HG03108 (cell line): ENCODE results near the gene RAD54L.
"Not testable (repeated sequence)": the region's sequence is repeated elsewhere in the genome, so short reads cannot be mapped to it uniquely, and the experiment has no call there.

Experiments used
- ATAC-seq: cut with Tn5 transposase; IDR thresholded peaks from one replicate; pipeline ENCODE4 v1.9.1; 2021; ENCODE audit warnings: moderate library complexity; ENCODE audit not compliant: unreplicated experiment

RAD54L gene

GRCh38 chr1:46247436-46248121 lies at the start of gene RAD54L:
TSS of gene RAD54L (plus strand) at chr1:46247763. CDS start at chr1:46248406, 643 bp downstream.
- ATAC-seq: peak; percentile 87

- peak; percentile 74 for ATAC-seq
Measured at GRCh38 chr1:46197964-46198811, 49.4 kb upstream of the RAD54L start, which contains the start of gene POMGNT1. TSS of gene POMGNT1 (minus strand) at chr1:46198434. CDS start at chr1:46197821, 613 bp downstream.

GRCh38 chr1:46199233-46199749 lies 48.3 kb upstream of the RAD54L start:
- ATAC-seq: no peak

GRCh38 chr1:46203738-46204405 lies 43.7 kb upstream of the RAD54L start:
- no peak for ATAC-seq

- ATAC-seq: no peak
Measured at GRCh38 chr1:46204406-46204742, 43.2 kb upstream of the RAD54L start.

- ATAC-seq: no peak
Measured at GRCh38 chr1:46205141-46205540, 42.4 kb upstream of the RAD54L start.

- ATAC-seq: no peak
Measured at GRCh38 chr1:46205791-46206190, 41.8 kb upstream of the RAD54L start.

GRCh38 chr1:46206399-46206798 lies 41.2 kb upstream of the RAD54L start:
- ATAC-seq: no peak

- no peak for ATAC-seq
Measured at GRCh38 chr1:46210561-46210960, 37.0 kb upstream of the RAD54L start.

- no peak for ATAC-seq
Measured at GRCh38 chr1:46211051-46211450, 36.5 kb upstream of the RAD54L start.

GRCh38 chr1:46215504-46215903 lies 32.1 kb upstream of the RAD54L start:
- no peak for ATAC-seq

- ATAC-seq: no peak
Measured at GRCh38 chr1:46218443-46218842, 29.1 kb upstream of the RAD54L start.

GRCh38 chr1:46219551-46220520 lies 27.7 kb upstream of the RAD54L start:
- no peak for ATAC-seq

- no peak for ATAC-seq
Measured at GRCh38 chr1:46220808-46221207, 26.8 kb upstream of the RAD54L start.

- ATAC-seq: no peak
Measured at GRCh38 chr1:46221749-46222148, 25.8 kb upstream of the RAD54L start.

- not testable (repeated sequence) for ATAC-seq
Measured at GRCh38 chr1:46223055-46223454, 24.5 kb upstream of the RAD54L start.

- no peak for ATAC-seq
Measured at GRCh38 chr1:46223472-46223943, 24.1 kb upstream of the RAD54L start.

- ATAC-seq: no peak
Measured at GRCh38 chr1:46224966-46225365, 22.6 kb upstream of the RAD54L start.

GRCh38 chr1:46231231-46231630 lies 16.3 kb upstream of the RAD54L start:
- not testable (repeated sequence) for ATAC-seq

- ATAC-seq: no peak
Measured at GRCh38 chr1:46236882-46237281, 10.7 kb upstream of the RAD54L start.
